Measurements from ENCODE around the gene IL12RB1.

Gene IL12RB1

GRCh38 chr19:18113827-18114226, 27.1 kb upstream of the IL12RB1 start:
- no peak overlapping the region for H3K9ac ChIP-seq (ENCODE audit: low read length)
- no peak overlapping the region for H3K4me3 ChIP-seq (ENCODE audit: insufficient read depth, low read length, poor library complexity, severe bottlenecking)
- no peaks in the 10 kb centered on the region for H3K9me3 ChIP-seq (ENCODE audit: insufficient read depth, low read length)
- TF ChIP-seq EZH2phosphoT487 (conservative IDR thresholded peaks at IDR 0.05; ENCODE audit: low read length), result no peak
- TF ChIP-seq CTCF (IDR thresholded peaks at IDR 0.05; ENCODE audit: insufficient read depth, low read length, poor library complexity, severe bottlenecking), result no peak
- no peak overlapping the region for H3K27ac ChIP-seq (ENCODE audit: low read depth, low read length)
- no peak overlapping the region for H2AFZ ChIP-seq (ENCODE audit: low read depth, low read length, severe bottlenecking)
- H3K4me2 ChIP-seq (ENCODE audit: low read depth, low read length, poor library complexity, severe bottlenecking), result no peak overlapping the region
- H3K9me2 ChIP-seq (replicated peaks; ENCODE audit: insufficient read depth, low read length), result no peaks in the 10 kb centered on the region
- peaks cover 16% of the 10 kb centered on the region; the same call in 1 of the 2 replicates for H3F3A ChIP-seq (ENCODE audit: insufficient read depth)
- H4K20me1 ChIP-seq (ENCODE audit: low read depth, low read length), result no peaks in the 10 kb centered on the region
- no peaks in the 10 kb centered on the region for H3K36me3 ChIP-seq (ENCODE audit: low read length)
- H3K27me3 ChIP-seq (ENCODE audit: low read length), result no peaks in the 10 kb centered on the region
- peaks cover 13% of the 10 kb centered on the region for H3K79me2 ChIP-seq (ENCODE audit: insufficient read depth, low read length)

GRCh38 chr19:18112989-18113478, 26.3 kb upstream of the IL12RB1 start:
- H3K9ac ChIP-seq (ENCODE audit: low read length), result peak overlapping the region; percentile 15; the same call in 1 of the 2 replicates
- H2AFZ ChIP-seq (ENCODE audit: low read depth, low read length, severe bottlenecking), result no peak overlapping the region
- no peaks in the 10 kb centered on the region for H4K20me1 ChIP-seq (ENCODE audit: low read depth, low read length)

GRCh38 chr19:18110609-18111232, 24.0 kb upstream of the IL12RB1 start:
- no peaks in the 10 kb centered on the region for H3K9me2 ChIP-seq (replicated peaks; ENCODE audit: insufficient read depth, low read length)
- no peaks in the 10 kb centered on the region for H4K20me1 ChIP-seq (ENCODE audit: low read depth, low read length)
- H3K79me2 ChIP-seq (ENCODE audit: insufficient read depth, low read length), result peaks cover 3% of the 10 kb centered on the region; the same call in 1 of the 2 replicates
- H2AFZ ChIP-seq (ENCODE audit: low read depth, low read length, severe bottlenecking), result no peak overlapping the region
- H3K27ac ChIP-seq (ENCODE audit: low read depth, low read length), result peak overlapping the region; percentile 87
- no peaks in the 10 kb centered on the region for H3K27me3 ChIP-seq (ENCODE audit: low read length)
- peak overlapping the region; percentile 71 for H3K9ac ChIP-seq (ENCODE audit: low read length)
- peak overlapping the region; percentile 91 for H3K4me2 ChIP-seq (ENCODE audit: low read depth, low read length, poor library complexity, severe bottlenecking)
- peak overlapping the region; percentile 70 for H3K4me3 ChIP-seq (ENCODE audit: insufficient read depth, low read length, poor library complexity, severe bottlenecking)
- H3K36me3 ChIP-seq (ENCODE audit: low read length), result no peaks in the 10 kb centered on the region
- no peaks in the 10 kb centered on the region for H3K9me3 ChIP-seq (ENCODE audit: insufficient read depth, low read length)
- no peak for TF ChIP-seq CTCF (IDR thresholded peaks at IDR 0.05; ENCODE audit: insufficient read depth, low read length, poor library complexity, severe bottlenecking)
- TF ChIP-seq EZH2phosphoT487 (conservative IDR thresholded peaks at IDR 0.05; ENCODE audit: low read length), result no peak
- peaks cover 41% of the 10 kb centered on the region for H3F3A ChIP-seq (ENCODE audit: insufficient read depth)

More at GRCh38 chr19:18112989-18113478, 26.3 kb upstream of the IL12RB1 start:
- H3K79me2 ChIP-seq (ENCODE audit: insufficient read depth, low read length), result peaks cover 5% of the 10 kb centered on the region; the same call in 1 of the 2 replicates
- no peaks in the 10 kb centered on the region for H3K9me3 ChIP-seq (ENCODE audit: insufficient read depth, low read length)
- no peak overlapping the region for H3K4me2 ChIP-seq (ENCODE audit: low read depth, low read length, poor library complexity, severe bottlenecking)
- TF ChIP-seq EZH2phosphoT487 (conservative IDR thresholded peaks at IDR 0.05; ENCODE audit: low read length) (no peak), CTCF (IDR thresholded peaks at IDR 0.05; ENCODE audit: insufficient read depth, low read length, poor library complexity, severe bottlenecking) (peak; percentile 78)
- no peaks in the 10 kb centered on the region for H3K27me3 ChIP-seq (ENCODE audit: low read length)
- peak overlapping the region; percentile 57 for H3K27ac ChIP-seq (ENCODE audit: low read depth, low read length)
- no peak overlapping the region for H3K4me3 ChIP-seq (ENCODE audit: insufficient read depth, low read length, poor library complexity, severe bottlenecking)
- peaks cover 22% of the 10 kb centered on the region; the same call in 1 of the 2 replicates for H3F3A ChIP-seq (ENCODE audit: insufficient read depth)
- H3K36me3 ChIP-seq (ENCODE audit: low read length), result no peaks in the 10 kb centered on the region
- H3K9me2 ChIP-seq (replicated peaks; ENCODE audit: insufficient read depth, low read length), result no peaks in the 10 kb centered on the region
